Effector memory CD4-positive, alpha-beta T cell (primary cell): ENCODE data around the gene PPP1R13B.
"Not testable (repeated sequence)": the region's sequence is repeated elsewhere in the genome, so short reads cannot be mapped to it uniquely, and the experiment has no call there.

Experiments
- DNase-seq, 3 donors: peaks; one replicate each; pipeline ENCODE4 v3.0.0-alpha.2; 2020
- H3K27ac ChIP-seq: 2 replicates; pipeline ENCODE4 v1.7.0; 2013; ENCODE audit warnings: mild to moderate bottlenecking, low read length, moderate library complexity; ENCODE audit not compliant: insufficient read depth, poor library complexity, severe bottlenecking
- H3K27me3 ChIP-seq: replicated peaks from 2 replicates; pipeline ENCODE4 v1.7.0; 2013; ENCODE audit warnings: mild to moderate bottlenecking, low read length; ENCODE audit not compliant: insufficient read depth, control insufficient read depth, poor library complexity, severe bottlenecking
- H3K36me3 ChIP-seq: 2 replicates; pipeline ENCODE4 v1.7.0; 2013; ENCODE audit warnings: mild to moderate bottlenecking, low read length, moderate library complexity; ENCODE audit not compliant: control insufficient read depth, insufficient read depth
- H3K4me1 ChIP-seq: 2 replicates; pipeline ENCODE4 v1.7.0; 2013; ENCODE audit warnings: low read length, mild to moderate bottlenecking; ENCODE audit not compliant: control insufficient read depth, insufficient read depth, poor library complexity, severe bottlenecking
- H3K4me3 ChIP-seq: 2 replicates; pipeline ENCODE4 v1.7.0; 2013; ENCODE audit warnings: low read length, low read depth, mild to moderate bottlenecking; ENCODE audit not compliant: insufficient read depth, poor library complexity, severe bottlenecking
- H3K9me3 ChIP-seq: 2 replicates; pipeline ENCODE4 v1.7.0; 2013; ENCODE audit warnings: mild to moderate bottlenecking, low read length, moderate library complexity; ENCODE audit not compliant: control insufficient read depth

Gene PPP1R13B

DNA sequence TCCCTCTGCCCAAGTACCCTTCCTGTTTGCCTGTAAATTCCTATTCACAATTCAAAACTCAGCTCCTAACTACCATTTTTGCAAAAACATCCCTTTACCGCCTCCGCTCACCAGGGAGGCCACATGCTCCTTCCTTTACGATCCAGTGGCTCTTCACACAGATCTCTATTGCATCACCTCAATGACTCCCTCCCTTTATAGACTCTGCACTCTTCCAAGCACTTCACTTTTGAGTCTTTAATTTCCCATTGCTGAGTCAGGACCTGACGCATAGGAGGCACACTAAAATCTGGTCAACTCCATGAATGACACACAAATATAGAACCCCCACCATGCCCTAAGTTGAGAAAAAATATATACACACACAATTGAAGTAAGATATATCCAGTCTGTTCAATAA lies 45.9 kb downstream of the PPP1R13B start:
- no peak for DNase-seq
- no peaks in the 10 kb centered on the region for H3K36me3 ChIP-seq
- no peaks in the 10 kb centered on the region for H3K9me3 ChIP-seq
- H3K4me3 ChIP-seq: no peak overlapping the region
- H3K27me3 ChIP-seq: no peaks in the 10 kb centered on the region
- no peaks in the 10 kb centered on the region for H3K4me1 ChIP-seq
- no peak overlapping the region for H3K27ac ChIP-seq

DNA sequence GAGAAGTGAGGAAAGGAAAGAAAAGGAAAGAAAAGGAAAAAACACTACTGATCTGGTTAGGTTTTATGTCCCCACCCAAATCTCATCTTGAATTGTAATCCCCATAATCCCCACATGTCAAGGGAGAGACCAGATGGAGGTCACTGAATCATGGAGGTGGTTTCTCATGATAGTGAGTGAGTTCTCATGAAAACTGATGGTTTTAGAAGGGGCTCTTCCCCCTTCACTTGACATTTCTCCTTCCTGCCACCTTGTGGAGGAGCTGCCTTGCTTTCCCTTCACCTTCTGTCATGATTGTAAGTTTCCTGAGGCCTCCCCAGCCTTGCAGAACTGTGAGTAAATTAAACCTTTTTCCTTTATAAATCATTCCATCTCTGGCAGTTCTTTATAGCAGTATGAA lies 54.2 kb downstream of the PPP1R13B start:
- H3K27me3 ChIP-seq, H3K27ac ChIP-seq, H3K36me3 ChIP-seq, DNase-seq, H3K4me3 ChIP-seq, H3K4me1 ChIP-seq, H3K9me3 ChIP-seq: not testable (repeated sequence)

DNA sequence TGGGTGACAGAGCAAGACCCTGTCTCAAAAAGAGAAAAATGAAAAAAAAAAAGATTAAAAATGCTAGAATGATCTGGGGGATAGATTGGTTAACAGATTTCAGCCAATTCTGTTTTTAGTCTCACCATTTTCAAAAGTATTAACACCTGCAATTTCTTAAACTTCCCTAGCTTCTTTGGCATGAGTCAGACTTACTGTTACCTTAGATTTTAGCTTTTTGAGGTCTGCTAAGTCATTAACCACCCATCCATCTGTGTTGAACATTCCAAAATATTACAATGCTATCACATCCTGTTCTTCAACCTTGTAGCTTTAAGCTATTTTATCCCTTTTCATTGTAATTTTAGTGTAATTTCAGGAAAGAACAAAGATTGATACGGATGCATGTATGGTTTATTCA lies 59.3 kb downstream of the PPP1R13B start:
- Histone ChIP-seq H3K4me1 (no peaks in the 10 kb centered on the region), H3K36me3 (no peaks in the 10 kb centered on the region), H3K27ac (no peak overlapping the region), H3K4me3 (no peak overlapping the region), H3K9me3 (no peaks in the 10 kb centered on the region), H3K27me3 (no peaks in the 10 kb centered on the region)
- DNase-seq: no peak

DNA sequence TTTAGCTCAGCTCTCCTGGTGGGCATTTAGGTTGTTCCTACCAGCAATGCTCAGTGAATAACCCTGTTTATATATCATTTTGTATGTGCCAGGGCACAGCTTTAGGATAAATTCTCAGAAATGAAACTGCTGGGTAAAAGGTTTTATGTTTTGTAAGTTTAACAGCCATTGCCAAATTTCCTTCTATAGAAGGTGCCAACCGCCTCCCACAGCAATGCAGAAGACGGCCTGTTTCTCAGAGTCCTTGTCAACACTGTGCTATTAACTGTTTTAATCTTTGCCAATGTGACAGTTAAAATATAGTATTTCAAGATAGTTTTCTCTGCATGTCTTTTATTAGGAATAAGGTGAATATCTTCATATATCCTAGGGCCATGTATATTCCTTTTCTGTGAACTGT lies 65.0 kb downstream of the PPP1R13B start:
- Histone ChIP-seq H3K27me3 (no peaks in the 10 kb centered on the region), H3K27ac (no peak overlapping the region), H3K36me3 (peaks cover 2% of the 10 kb centered on the region), H3K4me1 (no peaks in the 10 kb centered on the region), H3K4me3 (no peak overlapping the region), H3K9me3 (no peaks in the 10 kb centered on the region)
- DNase-seq: no peak

DNA sequence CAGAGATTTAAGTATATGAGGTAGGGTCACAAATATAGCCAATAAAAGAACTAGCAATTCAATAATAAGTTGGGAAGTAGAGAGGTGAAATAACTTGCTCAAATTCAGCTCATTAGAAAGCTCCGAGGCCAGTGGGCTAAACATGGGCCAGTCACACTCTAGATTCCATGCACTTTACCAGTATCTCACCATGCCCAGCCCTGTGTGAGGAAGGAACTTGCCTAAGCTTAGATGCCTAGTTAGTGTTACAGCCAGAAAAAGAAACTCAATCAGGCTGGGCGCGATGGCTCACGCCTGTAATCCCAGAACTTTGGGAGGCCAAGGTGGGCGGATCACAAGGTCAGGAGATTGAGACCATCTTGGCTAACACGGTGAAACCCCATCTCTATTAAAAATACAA lies 71.1 kb downstream of the PPP1R13B start:
- H3K9me3 ChIP-seq, H3K4me3 ChIP-seq, H3K27me3 ChIP-seq, H3K36me3 ChIP-seq, H3K4me1 ChIP-seq, H3K27ac ChIP-seq, DNase-seq: not testable (repeated sequence)

DNA sequence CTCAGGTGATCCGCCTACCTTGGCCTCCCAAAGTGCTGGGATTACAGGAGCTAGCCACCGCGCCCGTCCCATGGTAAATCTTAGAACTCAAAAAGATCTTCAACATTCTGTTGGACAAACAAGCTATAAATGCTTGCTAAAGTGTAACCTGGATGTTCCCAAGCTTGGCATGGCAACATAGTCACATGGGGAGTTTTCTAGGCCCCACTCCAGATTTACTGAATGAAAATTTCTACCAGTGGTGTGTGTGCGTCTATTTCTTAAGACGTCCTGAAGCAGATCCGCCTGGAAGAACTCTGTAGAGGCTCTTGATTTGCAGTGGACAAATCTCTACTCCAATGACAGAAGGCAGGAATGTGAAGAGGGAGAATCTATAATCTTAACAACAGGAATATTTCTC lies 71.9 kb downstream of the PPP1R13B start:
- Histone ChIP-seq H3K36me3 (peaks cover 8% of the 10 kb centered on the region), H3K27ac (no peak overlapping the region), H3K27me3 (no peaks in the 10 kb centered on the region), H3K4me3 (no peak overlapping the region), H3K4me1 (no peaks in the 10 kb centered on the region), H3K9me3 (no peaks in the 10 kb centered on the region)
- DNase-seq: no peak

DNA sequence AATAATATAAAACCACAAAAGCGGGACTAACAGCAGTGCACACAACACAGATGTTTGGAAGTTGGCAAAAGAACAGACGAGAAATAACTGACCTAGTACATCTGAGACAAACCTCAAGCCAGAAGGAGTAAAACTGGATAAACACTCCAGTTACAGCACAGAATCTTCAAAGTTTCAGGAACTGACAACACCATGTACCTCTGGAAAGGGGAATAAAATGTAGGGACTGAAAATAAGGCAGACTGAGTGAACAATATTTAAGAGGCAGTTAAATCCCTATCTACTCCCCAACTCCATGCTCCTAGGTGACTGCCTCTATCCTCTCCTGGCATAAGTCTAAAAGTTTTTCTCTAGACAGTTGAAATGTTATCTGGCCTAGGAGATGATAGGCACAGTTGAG lies 73.9 kb downstream of the PPP1R13B start:
- Histone ChIP-seq H3K9me3 (no peaks in the 10 kb centered on the region), H3K27me3 (no peaks in the 10 kb centered on the region)

DNA sequence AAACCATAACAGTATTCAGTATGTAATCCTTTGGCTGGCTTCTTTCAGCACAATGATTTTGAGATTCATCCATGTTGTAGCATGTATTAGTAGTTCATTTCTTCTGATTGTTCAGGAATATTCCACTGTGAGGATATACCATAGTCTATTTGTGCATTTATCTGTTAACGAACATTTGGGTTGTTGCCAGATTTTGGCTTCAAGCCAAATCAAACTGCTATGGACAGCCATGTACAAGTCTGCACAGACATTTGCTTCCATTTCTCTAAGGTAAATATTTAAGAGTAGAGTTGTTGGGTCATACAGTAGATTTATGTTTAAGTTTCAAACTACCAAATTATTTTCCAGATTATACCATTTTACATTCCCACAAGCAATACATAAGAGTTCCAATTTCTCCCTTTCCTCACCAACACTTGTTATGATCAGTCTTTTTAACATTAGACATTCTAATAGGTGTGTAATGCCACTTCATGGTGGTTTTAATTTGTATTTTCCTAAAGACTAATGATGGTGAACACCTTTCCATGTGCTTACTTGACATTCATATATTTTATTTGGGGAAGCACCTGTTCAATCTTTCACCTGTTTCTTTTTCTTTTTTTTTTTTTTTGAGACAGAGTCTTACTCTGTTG lies 75.2 kb downstream of the PPP1R13B start:
- Histone ChIP-seq H3K36me3 (peaks cover 4% of the 10 kb centered on the region), H3K27ac (no peak overlapping the region), H3K27me3 (no peaks in the 10 kb centered on the region), H3K4me1 (no peaks in the 10 kb centered on the region), H3K4me3 (no peak overlapping the region), H3K9me3 (no peaks in the 10 kb centered on the region)
- DNase-seq: no peak

More for the DNA sequence above, 73.9 kb downstream of the PPP1R13B start:
- H3K4me1 ChIP-seq: no peaks in the 10 kb centered on the region
- H3K27ac ChIP-seq: no peak overlapping the region
- no peak overlapping the region for H3K4me3 ChIP-seq
- DNase-seq: no peak
- H3K36me3 ChIP-seq: peaks cover 8% of the 10 kb centered on the region

DNA sequence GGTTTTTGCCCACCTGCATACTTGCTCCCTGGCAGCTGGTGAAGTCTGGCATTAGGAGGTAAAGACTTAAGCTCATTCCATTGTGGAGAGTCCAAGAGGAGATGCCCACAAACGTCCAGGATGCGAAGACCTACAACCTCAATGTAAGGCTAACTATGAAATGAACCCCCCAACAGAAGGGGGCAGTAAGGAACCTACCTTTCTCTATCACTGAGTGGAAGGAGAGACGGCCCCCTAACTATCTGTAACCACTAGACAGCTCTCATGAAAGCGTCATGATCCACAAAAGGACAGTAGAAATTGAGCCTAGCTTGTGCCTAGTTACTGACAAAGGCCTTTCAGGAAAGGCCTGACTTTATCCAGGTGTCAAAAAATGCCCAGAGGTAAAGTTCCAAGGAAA lies 76.5 kb downstream of the PPP1R13B start:
- H3K36me3 ChIP-seq: peaks cover 3% of the 10 kb centered on the region
- no peak for DNase-seq
- H3K27ac ChIP-seq: no peak overlapping the region
- H3K4me3 ChIP-seq: no peak overlapping the region
- H3K9me3 ChIP-seq: no peaks in the 10 kb centered on the region
- no peaks in the 10 kb centered on the region for H3K27me3 ChIP-seq
- no peaks in the 10 kb centered on the region for H3K4me1 ChIP-seq

DNA sequence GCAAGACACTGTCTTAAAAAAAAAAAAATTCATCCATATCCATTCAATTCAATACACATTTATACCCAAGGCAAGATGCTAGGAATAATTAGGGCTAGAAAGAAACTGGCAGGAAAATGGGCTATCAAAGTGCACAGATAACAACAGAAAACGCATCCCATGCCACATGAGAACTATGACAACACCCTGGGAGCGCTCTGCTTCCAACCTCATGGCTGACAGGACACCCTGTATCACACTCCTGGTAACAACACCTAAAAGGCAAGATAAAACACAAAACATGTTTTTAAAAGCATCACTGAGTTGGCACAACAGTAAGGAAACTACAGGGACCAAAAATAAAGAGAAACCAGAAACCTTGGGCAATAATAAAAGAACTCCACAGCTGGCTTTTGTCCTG lies 76.9 kb downstream of the PPP1R13B start:
- no peaks in the 10 kb centered on the region for H3K9me3 ChIP-seq
- no peak overlapping the region for H3K27ac ChIP-seq
- no peak for DNase-seq
- H3K4me3 ChIP-seq: no peak overlapping the region
- H3K36me3 ChIP-seq: peaks cover under 1% of the 10 kb centered on the region
- H3K27me3 ChIP-seq: no peaks in the 10 kb centered on the region
- H3K4me1 ChIP-seq: no peaks in the 10 kb centered on the region
